Measurements from ENCODE around the gene S100A7A. TPM values are rescaled to one million over a fixed set of nuclear protein-coding genes. Genes with fewer than 3 reads are reported as not detected.

Gene S100A7A
- total and polyA plus RNA-seq, 2 of the 8 experiments (the other 6 are each of a cell fraction or from before 2014, with no cell fraction given): not detected

- TF ChIP-seq CHD7 (IDR thresholded peaks at IDR 0.05; ENCODE audit: insufficient replicate concordance, low read length): no peak
- no peak for TF ChIP-seq SP2 (IDR thresholded peaks at IDR 0.05; ENCODE audit: low read length)
- no peak for TF ChIP-seq TCF12 (IDR thresholded peaks at IDR 0.05; ENCODE audit: low read depth, low read length)
- no peak for TF ChIP-seq RXRA (IDR thresholded peaks at IDR 0.05; ENCODE audit: insufficient read depth, low read depth, low read length)
- no peak for TF ChIP-seq KDM4A (IDR thresholded peaks at IDR 0.05; ENCODE audit: low read depth, low read length, severe bottlenecking)
- TF ChIP-seq EZH2 (IDR thresholded peaks at IDR 0.05; ENCODE audit: low read depth, low read length, severe bottlenecking): no peak
- TF ChIP-seq TAF7 (optimal IDR thresholded peaks at IDR 0.05; ENCODE audit: borderline replicate concordance, low read depth, low read length): no peak
- no peak for TF ChIP-seq ASH2L (IDR thresholded peaks at IDR 0.05; ENCODE audit: low read length)
- TF ChIP-seq EP300 (IDR thresholded peaks at IDR 0.05; ENCODE audit: borderline replicate concordance in 1 of 2, low read depth in 2 of 2, low read length in 2 of 2): no peak
- TF ChIP-seq MAFK (IDR thresholded peaks at IDR 0.05; ENCODE audit: low read depth, low read length): no peak
- TF ChIP-seq GABPA (IDR thresholded peaks at IDR 0.05; ENCODE audit: borderline replicate concordance, insufficient read depth, low read length): no peak
- no peak for TF ChIP-seq CHD1 (IDR thresholded peaks at IDR 0.05; ENCODE audit: low read depth, low read length)
These were observed 29.8 kb upstream of the S100A7A start (continued) for GRCh38 chr1:153386500-153386901.
